SK-N-SH (cell line): ENCODE data around the gene OR8U1. TPM values are rescaled to one million over a fixed set of nuclear protein-coding genes. Genes with fewer than 3 reads are reported as not detected.

Experiments used
- CTCF ChIA-PET: fragments of 300-600, 350-600 bp; formaldehyde crosslinking; extraction: SDS; loops from one replicate; lab custom pipeline; 2021; lab: Yijun Ruan, JAX
- POLR2A ChIA-PET: fragments of 350-600 bp; sonication (Branson Sonifier 250); formaldehyde crosslinking; extraction: SDS; loops from one replicate; lab custom pipeline; 2020; ENCODE audit warnings: antibody characterized with exemption, inconsistent platforms; lab: Yijun Ruan, JAX
- DNase-seq: peaks from one replicate; pipeline ENCODE4 v3.0.0; 2012
- H2AFZ ChIP-seq: fragments of 200-600 bp; sonication (generic); 2 replicates; pipeline ENCODE4 v1.8.1; 2016; ENCODE audit warnings: antibody characterized with exemption, mild to moderate bottlenecking, low read depth
- H3F3A ChIP-seq: fragments of 200-600 bp; sonication (generic); replicated peaks from 2 replicates; pipeline ENCODE3; 2016; ENCODE audit warnings: antibody characterized with exemption, mild to moderate bottlenecking; ENCODE audit not compliant: insufficient read depth
- H3K27ac ChIP-seq, 2 experiments: fragments of 200-500 bp in 1 of 2; fragments of 200-600 bp in 1 of 2; sonication (Bioruptor generic) in 1 of 2; sonication (generic), shearing (Covaris generic) in 1 of 2; 2 replicates each; pipeline versions ENCODE4 v1.5.1 to v1.6.1; 2014 to 2016; ENCODE audit warnings: low read depth in 2 of 2, inconsistent platforms in 1 of 2, low read length in 1 of 2, mild to moderate bottlenecking in 1 of 2, mixed read lengths in 1 of 2
- H3K27me3 ChIP-seq: fragments of 200-600 bp; sonication (generic), shearing (Covaris generic); 2 replicates; pipeline ENCODE4 v1.6.1; 2016; ENCODE audit warnings: mixed run types; ENCODE audit not compliant: insufficient read depth
- H3K36me3 ChIP-seq, 2 experiments: fragments of 200-500 bp in 1 of 2; fragments of 200-600 bp in 1 of 2; sonication (Bioruptor generic) in 1 of 2; sonication (generic) in 1 of 2; replicated peaks in 1 of 2; 2 replicates each; pipeline versions ENCODE3 to v1.5.1; 2014 to 2016; ENCODE audit warnings: low read length in 1 of 2, mild to moderate bottlenecking in 1 of 2; ENCODE audit not compliant: insufficient read depth in 2 of 2, control insufficient read depth in 1 of 2
- H3K4me1 ChIP-seq, 2 experiments: fragments of 200-500 bp in 1 of 2; fragments of 200-600 bp in 1 of 2; sonication (Bioruptor generic) in 1 of 2; sonication (generic), shearing (Covaris generic) in 1 of 2; 2 replicates each; pipeline versions ENCODE4 v1.5.1 to v1.6.1; 2014 to 2016; ENCODE audit warnings: low read depth in 1 of 2, low read length in 1 of 2, mixed run types in 1 of 2; ENCODE audit not compliant: insufficient read depth in 2 of 2, control insufficient read depth in 1 of 2
- H3K4me2 ChIP-seq: fragments of 200-600 bp; sonication (generic), shearing (Covaris generic); 2 replicates; pipeline ENCODE4 v1.6.1; 2017; ENCODE audit warnings: mixed run types
- H3K4me3 ChIP-seq, 2 experiments: fragments of 200-500 bp in 1 of 2; fragments of 200-600 bp in 1 of 2; sonication (Bioruptor generic) in 1 of 2; sonication (generic), shearing (Covaris generic) in 1 of 2; 2 replicates each; pipeline versions ENCODE4 v1.5.1 to v1.8.1; 2014 to 2016; ENCODE audit warnings: low read depth in 2 of 2, inconsistent platforms in 1 of 2, low read length in 1 of 2, mild to moderate bottlenecking in 1 of 2, mixed read lengths in 1 of 2, moderate library complexity in 1 of 2
- H3K79me2 ChIP-seq: fragments of 200-600 bp; sonication (generic); 2 replicates; pipeline ENCODE4 v1.8.1; 2017; ENCODE audit warnings: mild to moderate bottlenecking; ENCODE audit not compliant: insufficient read depth
- H3K9ac ChIP-seq: fragments of 200-600 bp; sonication (generic); 2 replicates; pipeline ENCODE4 v1.6.1; 2017; ENCODE audit warnings: mixed run types
- H3K9me2 ChIP-seq: fragments of 200-600 bp; sonication (generic); 2 replicates; pipeline ENCODE4 v1.6.1; 2017; ENCODE audit warnings: mixed run types
- H3K9me3 ChIP-seq: fragments of 200-600 bp; sonication (generic); 2 replicates; pipeline ENCODE4 v1.6.1; 2017; ENCODE audit warnings: mixed run types, mild to moderate bottlenecking, moderate library complexity
- H4K20me1 ChIP-seq: fragments of 200-600 bp; sonication (generic); 2 replicates; pipeline ENCODE4 v1.6.1; 2017; ENCODE audit warnings: mild to moderate bottlenecking, mixed run types; ENCODE audit not compliant: insufficient read depth
- CHD2 ChIP-seq: fragments of 150-350 bp; IDR thresholded peaks from 2 replicates; pipeline ENCODE4 v1.6.1; 2018; ENCODE audit warnings: low read length; ENCODE audit not compliant: partially characterized antibody
- GABPA ChIP-seq: IDR thresholded peaks from 2 replicates; pipeline ENCODE4 v1.4.0; 2012; ENCODE audit warnings: low read depth, mild to moderate bottlenecking
- MAX ChIP-seq: IDR thresholded peaks from 2 replicates; pipeline ENCODE4 v1.4.0; 2012; ENCODE audit warnings: low read depth
- MEF2A ChIP-seq: IDR thresholded peaks from 2 replicates; pipeline ENCODE4 v1.4.0; 2012; ENCODE audit warnings: low read depth, borderline replicate concordance
- REST ChIP-seq: IDR thresholded peaks from 2 replicates; pipeline ENCODE4 v1.6.1; 2012; ENCODE audit warnings: mild to moderate bottlenecking, low read depth, low read length, moderate library complexity
- ZBTB33 ChIP-seq: IDR thresholded peaks from 2 replicates; pipeline ENCODE4 v1.4.0; 2012; ENCODE audit warnings: low read depth, borderline replicate concordance
- WGBS: methylation state at CpG from one replicate; pipeline ENCODE4 v1.1.6; 2017; ENCODE audit warnings: low lambda C conversion rate; 5-methylcytosine and 5-hydroxymethylcytosine counted together
- polyA plus RNA-seq, 3 experiments: library from polyadenylated mRNA; depleted of rRNA; stranded (reverse); fragments of >200 nt; gene quantifications; 2 replicates each; pipeline ENCODE4 v1.2.3, GENCODE V29; 2012

Gene OR8U1
- polyA plus RNA-seq, 1 of the 3 experiments (the other 2 are of a cell fraction): not detected

- no peaks in the 10 kb centered on the region for H3K9me3 ChIP-seq
- POLR2A ChIA-PET: no interaction called here
- WGBS: 14% methylated on average over 7 of the region's 34 CpGs
These were observed 43.4 kb upstream of the OR8U1 start for GRCh38 chr11:56331861-56332491.

GRCh38 chr11:56333156-56333555 lies 42.3 kb upstream of the OR8U1 start:
- no peak overlapping the region for H3K4me2 ChIP-seq
- H3F3A ChIP-seq: no peaks in the 10 kb centered on the region
- no peak overlapping the region for H3K9ac ChIP-seq
- H3K9me2 ChIP-seq: no peaks in the 10 kb centered on the region
- no peaks in the 10 kb centered on the region for H3K36me3 ChIP-seq
- no peaks in the 10 kb centered on the region for H3K79me2 ChIP-seq
- 35% methylated on average over 3 of the region's 3 CpGs for WGBS
- no peaks in the 10 kb centered on the region for H3K27me3 ChIP-seq
- no peaks in the 10 kb centered on the region for H4K20me1 ChIP-seq
- no peak overlapping the region for H3K27ac ChIP-seq
- no peaks in the 10 kb centered on the region for H3K9me3 ChIP-seq
- no peaks in the 10 kb centered on the region for H3K4me1 ChIP-seq
- no peak overlapping the region for H3K4me3 ChIP-seq
- DNase-seq: no peak
- no peak overlapping the region for H2AFZ ChIP-seq
- TF ChIP-seq ZBTB33 (no peak), REST (no peak), MAX (no peak), CHD2 (no peak)
- ChIA-PET POLR2A (no interaction called here), CTCF (no interaction called here)

More at GRCh38 chr11:56331861-56332491, 43.4 kb upstream of the OR8U1 start:
- DNase-seq: peak; percentile 45
- Histone ChIP-seq H3K27me3 (no peaks in the 10 kb centered on the region), H3K9ac (no peak overlapping the region), H2AFZ (peak overlapping the region; percentile 78), H4K20me1 (no peaks in the 10 kb centered on the region), H3F3A (no peaks in the 10 kb centered on the region), H3K27ac (no peak overlapping the region)
- no peak for TF ChIP-seq ZBTB33
- no peak for TF ChIP-seq MEF2A
- peak; percentile 56 for TF ChIP-seq GABPA
- TF ChIP-seq, all 33 proteins: peak for 1
- no peaks in the 10 kb centered on the region for H3K9me2 ChIP-seq
- no peaks in the 10 kb centered on the region for H3K36me3 ChIP-seq
- H3K4me2 ChIP-seq: peak overlapping the region; percentile 75
- no peaks in the 10 kb centered on the region for H3K79me2 ChIP-seq
- H3K4me1 ChIP-seq: no peaks in the 10 kb centered on the region
- peak overlapping the region; percentile 37 to 52 for H3K4me3 ChIP-seq
- CTCF ChIA-PET: no interaction called here
